HCT116 (cell line): ENCODE data around the gene ITPR2.

Experiments
- POLR2A ChIP-seq: IDR thresholded peaks from 2 replicates; pipeline ENCODE4 v1.7.0; 2011; ENCODE audit warnings: borderline replicate concordance; ENCODE audit not compliant: insufficient read depth, insufficient read length; ENCODE audit errors: extremely low read depth
- ZNF274 ChIP-seq: fragments of 200-500 bp; sonication (Bioruptor generic); IDR thresholded peaks from 2 replicates; pipeline ENCODE4 v1.6.1; 2014; ENCODE audit warnings: mild to moderate bottlenecking, low read depth, low read length, inconsistent platforms
- TF ChIP-seq, protein P1 (sequence below), 3 experiments: fragments of 200-600 bp in 1 of 3; sonication (generic) in 1 of 3; IDR thresholded peaks in 2 of 3; conservative IDR thresholded peaks in 1 of 3; 2 replicates each; pipeline ENCODE4 v1.5.1; 2012 to 2017; ENCODE audit warnings: low read depth in 2 of 3, low read length in 2 of 3, antibody characterized with exemption in 1 of 3, borderline replicate concordance in 1 of 3, control low read depth in 1 of 3, mild to moderate bottlenecking in 1 of 3, mixed read lengths in 1 of 3, mixed run types in 1 of 3, moderate library complexity in 1 of 3; ENCODE audit not compliant: insufficient read depth in 1 of 3
- TF ChIP-seq, protein P2 (sequence below): IDR thresholded peaks from 2 replicates; pipeline ENCODE4 v1.6.1; 2012
- TF ChIP-seq, protein P3 (sequence below): IDR thresholded peaks from 2 replicates; pipeline ENCODE4 v1.6.1; 2012; ENCODE audit warnings: low read depth

DNA sequence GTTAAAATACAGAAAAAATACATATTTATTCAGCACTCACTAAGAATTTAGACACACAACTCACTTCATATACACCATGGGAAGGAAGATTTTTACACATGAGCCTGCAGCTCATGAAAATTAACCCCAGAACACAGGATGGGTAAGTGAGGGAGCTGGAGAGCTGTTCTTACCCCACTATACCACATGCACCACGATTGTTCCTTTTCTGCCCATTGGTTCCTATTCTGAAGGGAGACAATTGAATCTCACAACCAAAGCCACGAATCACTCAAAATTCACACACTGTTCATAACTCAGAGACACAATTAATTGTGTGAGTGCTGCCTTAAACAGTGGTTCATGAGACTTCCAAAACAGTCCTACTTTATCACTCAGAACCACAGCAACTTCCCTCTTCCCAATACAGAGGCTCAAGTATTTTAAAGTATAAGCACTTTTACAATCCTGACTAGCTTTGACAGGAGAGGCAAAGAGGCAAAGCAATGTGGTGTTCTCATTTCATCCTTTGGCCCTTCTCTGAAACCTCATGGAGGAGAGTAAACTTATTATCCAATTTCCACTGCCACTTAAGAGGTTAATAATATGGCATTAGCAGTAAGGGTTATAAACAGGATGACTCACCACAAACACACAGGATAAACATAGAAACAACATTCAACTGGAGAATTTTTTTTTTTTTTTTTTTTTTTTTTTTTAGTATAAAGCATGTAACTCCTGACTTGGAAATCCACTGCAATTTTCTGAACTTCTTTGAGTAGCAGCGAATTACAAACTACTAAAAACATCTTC lies 59.5 kb downstream of the ITPR2 start:
- TF ChIP-seq, protein P1, sequence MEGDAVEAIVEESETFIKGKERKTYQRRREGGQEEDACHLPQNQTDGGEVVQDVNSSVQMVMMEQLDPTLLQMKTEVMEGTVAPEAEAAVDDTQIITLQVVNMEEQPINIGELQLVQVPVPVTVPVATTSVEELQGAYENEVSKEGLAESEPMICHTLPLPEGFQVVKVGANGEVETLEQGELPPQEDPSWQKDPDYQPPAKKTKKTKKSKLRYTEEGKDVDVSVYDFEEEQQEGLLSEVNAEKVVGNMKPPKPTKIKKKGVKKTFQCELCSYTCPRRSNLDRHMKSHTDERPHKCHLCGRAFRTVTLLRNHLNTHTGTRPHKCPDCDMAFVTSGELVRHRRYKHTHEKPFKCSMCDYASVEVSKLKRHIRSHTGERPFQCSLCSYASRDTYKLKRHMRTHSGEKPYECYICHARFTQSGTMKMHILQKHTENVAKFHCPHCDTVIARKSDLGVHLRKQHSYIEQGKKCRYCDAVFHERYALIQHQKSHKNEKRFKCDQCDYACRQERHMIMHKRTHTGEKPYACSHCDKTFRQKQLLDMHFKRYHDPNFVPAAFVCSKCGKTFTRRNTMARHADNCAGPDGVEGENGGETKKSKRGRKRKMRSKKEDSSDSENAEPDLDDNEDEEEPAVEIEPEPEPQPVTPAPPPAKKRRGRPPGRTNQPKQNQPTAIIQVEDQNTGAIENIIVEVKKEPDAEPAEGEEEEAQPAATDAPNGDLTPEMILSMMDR (IDR thresholded peaks at IDR 0.05 in 2 of 3, conservative IDR thresholded peaks at IDR 0.05 in 1 of 3; ENCODE audit: borderline replicate concordance in 1 of 3, insufficient read depth in 1 of 3, low read depth in 2 of 3, low read length in 2 of 3) = no peak
- no peak for TF ChIP-seq POLR2A
- TF ChIP-seq, protein P2, sequence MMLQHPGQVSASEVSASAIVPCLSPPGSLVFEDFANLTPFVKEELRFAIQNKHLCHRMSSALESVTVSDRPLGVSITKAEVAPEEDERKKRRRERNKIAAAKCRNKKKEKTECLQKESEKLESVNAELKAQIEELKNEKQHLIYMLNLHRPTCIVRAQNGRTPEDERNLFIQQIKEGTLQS = no peak
- TF ChIP-seq, protein P3, sequence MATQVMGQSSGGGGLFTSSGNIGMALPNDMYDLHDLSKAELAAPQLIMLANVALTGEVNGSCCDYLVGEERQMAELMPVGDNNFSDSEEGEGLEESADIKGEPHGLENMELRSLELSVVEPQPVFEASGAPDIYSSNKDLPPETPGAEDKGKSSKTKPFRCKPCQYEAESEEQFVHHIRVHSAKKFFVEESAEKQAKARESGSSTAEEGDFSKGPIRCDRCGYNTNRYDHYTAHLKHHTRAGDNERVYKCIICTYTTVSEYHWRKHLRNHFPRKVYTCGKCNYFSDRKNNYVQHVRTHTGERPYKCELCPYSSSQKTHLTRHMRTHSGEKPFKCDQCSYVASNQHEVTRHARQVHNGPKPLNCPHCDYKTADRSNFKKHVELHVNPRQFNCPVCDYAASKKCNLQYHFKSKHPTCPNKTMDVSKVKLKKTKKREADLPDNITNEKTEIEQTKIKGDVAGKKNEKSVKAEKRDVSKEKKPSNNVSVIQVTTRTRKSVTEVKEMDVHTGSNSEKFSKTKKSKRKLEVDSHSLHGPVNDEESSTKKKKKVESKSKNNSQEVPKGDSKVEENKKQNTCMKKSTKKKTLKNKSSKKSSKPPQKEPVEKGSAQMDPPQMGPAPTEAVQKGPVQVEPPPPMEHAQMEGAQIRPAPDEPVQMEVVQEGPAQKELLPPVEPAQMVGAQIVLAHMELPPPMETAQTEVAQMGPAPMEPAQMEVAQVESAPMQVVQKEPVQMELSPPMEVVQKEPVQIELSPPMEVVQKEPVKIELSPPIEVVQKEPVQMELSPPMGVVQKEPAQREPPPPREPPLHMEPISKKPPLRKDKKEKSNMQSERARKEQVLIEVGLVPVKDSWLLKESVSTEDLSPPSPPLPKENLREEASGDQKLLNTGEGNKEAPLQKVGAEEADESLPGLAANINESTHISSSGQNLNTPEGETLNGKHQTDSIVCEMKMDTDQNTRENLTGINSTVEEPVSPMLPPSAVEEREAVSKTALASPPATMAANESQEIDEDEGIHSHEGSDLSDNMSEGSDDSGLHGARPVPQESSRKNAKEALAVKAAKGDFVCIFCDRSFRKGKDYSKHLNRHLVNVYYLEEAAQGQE = no peak
- TF ChIP-seq ZNF274 = no peak
